ENCODE results near the gene RABGAP1L.

- TF ChIP-seq POLR2AphosphoS5 (IDR thresholded peaks at IDR 0.05; ENCODE audit: borderline replicate concordance, low read depth, low read length) (no peak), EZH2 (IDR thresholded peaks at IDR 0.05) (no peak)
Measured at GRCh38 chr1:174406421-174406820, 247.1 kb downstream of the RABGAP1L start.
